GM12878 (cell line): ENCODE measurements around the gene CCDC159. TPM values are rescaled to one million over a fixed set of nuclear protein-coding genes. Genes with fewer than 3 reads are reported as not detected.
"Not testable (repeated sequence)": the region's sequence is repeated elsewhere in the genome, so short reads cannot be mapped to it uniquely, and the experiment has no call there.

Experiments used
- ATAC-seq: fragments of 200-7000 bp; cut with Tn5 transposase; 3 replicates; pipeline ENCODE4 v1.9.1; 2020; ENCODE audit warnings: mild to moderate bottlenecking, moderate library complexity
- BruUV-seq: library from RNA; stranded (reverse); fragments of 400-500 nt; replicated peaks from 2 replicates; lab custom pipeline; 2021; lab: Mats Ljungman, UMichigan
- CTCF ChIA-PET: fragments of 300-600 bp; sonication (Branson Sonifier 250); formaldehyde crosslinking; extraction: SDS; loops from one replicate; lab custom pipeline; 2021; ENCODE audit warnings: inconsistent platforms; lab: Yijun Ruan, JAX
- POLR2A ChIA-PET: fragments of 350-600 bp; formaldehyde crosslinking; extraction: SDS; loops from one replicate; lab custom pipeline; 2021; ENCODE audit warnings: inconsistent platforms; lab: Charles Lee
- RAD21 ChIA-PET: fragments of 300-600 bp; sonication (Branson Sonifier 250); formaldehyde crosslinking; loops from one replicate; lab custom pipeline; 2023; ENCODE audit warnings: antibody characterized with exemption; ENCODE audit not compliant: unreplicated experiment; lab: Charles Lee
- SMC1A ChIA-PET: fragments of 300-600 bp; sonication (Branson Sonifier 250); formaldehyde crosslinking; loops from one replicate; lab custom pipeline; 2023; ENCODE audit not compliant: unreplicated experiment, uncharacterized antibody; lab: Charles Lee
- DNase-seq: peaks from one replicate; pipeline ENCODE4 v3.0.0-alpha.2; 2011; ENCODE audit warnings: low read depth, low spot score
- FAIRE-seq: peaks from 3 replicates; lab custom pipeline; 2011; peaks lifted over from hg19 to GRCh38; lab: Jason Lieb, UNC
- H2AFZ ChIP-seq: 2 replicates; pipeline ENCODE4 v1.6.0; 2011; ENCODE audit warnings: low read depth, low read length, control low read depth; ENCODE audit not compliant: control insufficient read depth
- H3K27ac ChIP-seq: 2 replicates; pipeline ENCODE4 v1.5.1; 2011; ENCODE audit warnings: control low read depth; ENCODE audit not compliant: control insufficient read depth, insufficient read depth
- H3K27me3 ChIP-seq, 2 experiments: replicated peaks in 1 of 2; 2 replicates each; pipeline versions ENCODE4 v1.6.0 to v1.6.1; 2011; ENCODE audit warnings: low read length in 1 of 2; ENCODE audit not compliant: control insufficient read depth in 2 of 2, insufficient read depth in 2 of 2
- H3K36me3 ChIP-seq, 2 experiments: 2 replicates each; pipeline ENCODE4 v1.5.1; 2011; ENCODE audit warnings: low read length in 1 of 2; ENCODE audit not compliant: control insufficient read depth in 2 of 2, insufficient read depth in 2 of 2
- H3K4me1 ChIP-seq: 2 replicates; pipeline ENCODE4 v1.6.1; 2011; ENCODE audit warnings: mild to moderate bottlenecking, low read length, moderate library complexity, mixed read lengths; ENCODE audit not compliant: control insufficient read depth, insufficient read depth
- H3K4me2 ChIP-seq: 2 replicates; pipeline ENCODE4 v1.6.0; 2011; ENCODE audit warnings: control low read depth; ENCODE audit not compliant: control insufficient read depth, insufficient read depth
- H3K4me3 ChIP-seq: fragments of 200-600 bp; sonication (generic); 2 replicates; pipeline ENCODE4 v1.5.1; 2016
- H3K79me2 ChIP-seq: 2 replicates; pipeline ENCODE4 v1.6.0; 2011; ENCODE audit warnings: low read length; ENCODE audit not compliant: control insufficient read depth, insufficient read depth
- H3K9ac ChIP-seq: 2 replicates; pipeline ENCODE4 v1.8.0; 2011; ENCODE audit warnings: low read length, control low read depth, mixed read lengths; ENCODE audit not compliant: control insufficient read depth, insufficient read depth
- H3K9me3 ChIP-seq: replicated peaks from 3 replicates; pipeline ENCODE4 v1.5.1; 2011; ENCODE audit warnings: mild to moderate bottlenecking, low read length; ENCODE audit not compliant: control insufficient read depth, insufficient read depth
- H4K20me1 ChIP-seq: 2 replicates; pipeline ENCODE4 v1.6.0; 2011; ENCODE audit not compliant: control insufficient read depth, insufficient read depth
- CHD4 ChIP-seq: fragments of 200-600 bp; sonication (generic); IDR thresholded peaks from 2 replicates; pipeline ENCODE4 v1.6.1; 2016; ENCODE audit warnings: mild to moderate bottlenecking
- EED ChIP-seq: sonication (generic); IDR thresholded peaks from 2 replicates; pipeline ENCODE4 v1.6.1; 2016; ENCODE audit warnings: antibody characterized with exemption, low read depth
- IKZF1 ChIP-seq: fragments of 450-650 bp; conservative IDR thresholded peaks from 2 replicates; pipeline ENCODE4 v1.6.1; 2017; ENCODE audit warnings: antibody characterized with exemption, mild to moderate bottlenecking
- IKZF2 ChIP-seq, 2 experiments: fragments of 450-650 bp; IDR thresholded peaks; 2 replicates each; pipeline ENCODE4 v1.6.1; 2017; ENCODE audit warnings: mild to moderate bottlenecking in 2 of 2, moderate library complexity in 2 of 2
- NBN ChIP-seq: fragments of 450-650 bp; IDR thresholded peaks from 2 replicates; pipeline ENCODE4 v1.6.1; 2016
- RELB ChIP-seq: fragments of 450-650 bp; IDR thresholded peaks from 2 replicates; pipeline ENCODE4 v1.6.1; 2017; ENCODE audit warnings: low read depth, mild to moderate bottlenecking, moderate library complexity
- SPI1 ChIP-seq: IDR thresholded peaks from 2 replicates; pipeline ENCODE4 v1.6.1; 2011; ENCODE audit warnings: low read depth, mild to moderate bottlenecking, low read length, moderate library complexity, borderline replicate concordance; ENCODE audit not compliant: insufficient read depth
- WGBS: methylation state at CpG from one replicate; pipeline ENCODE4 v1.1.6; 2016; ENCODE audit warnings: low lambda C conversion rate; ENCODE audit not compliant: insufficient replicate concordance, insufficient coverage; ENCODE audit errors: missing lambda C conversion rate; 5-methylcytosine and 5-hydroxymethylcytosine counted together
- in situ Hi-C: fragments of 300-500 bp; cut with MboI; formaldehyde crosslinking; loops from 9 replicates; pipeline ENCODE4 v1.14.3; 2018; ENCODE audit warnings: mixed read lengths
- intact Hi-C: fragments of 100-400 bp; cut with micrococcal nuclease; formaldehyde crosslinking; loops from one replicate; pipeline ENCODE4 v1.14.2; 2022; ENCODE audit not compliant: unreplicated experiment
- polyA plus RNA-seq, 11 experiments: library from polyadenylated mRNA; depleted of rRNA in 4 of 11; unstranded in 6 of 11; stranded (reverse) in 5 of 11; fragments of >200 nt; fragmentation: Nextera tagmentation in 4 of 11; fragmentation: Illumina TruSeq in 1 of 11; extraction: Ambion mirVana in 4 of 11; extraction: Trizol in 1 of 11; gene quantifications; 1 replicate in 1 of 11; 2 replicates in 10 of 11; pipeline versions ENCODE4 v1.2.1 to v1.2.3, GENCODE V29; 2011 to 2016; ENCODE audit warnings: inconsistent platforms in 2 of 11, missing spikeins in 2 of 11, low read depth in 1 of 11
- total RNA-seq, 4 experiments: library from RNA; depleted of rRNA in 3 of 4; stranded (reverse); fragments of >200 nt in 3 of 4; fragmentation: Illumina TruSeq in 1 of 4; extraction: Trizol in 1 of 4; gene quantifications; 2 replicates each; pipeline versions ENCODE4 v1.2.1 to v1.2.3, GENCODE V29; 2013 to 2021

Gene CCDC159
- total and polyA plus RNA-seq, 10 of the 15 experiments (the other 5 are each of a cell fraction or from before 2014, with no cell fraction given) = 0.61 to 14.7 (median 10.1) TPM

DNA sequence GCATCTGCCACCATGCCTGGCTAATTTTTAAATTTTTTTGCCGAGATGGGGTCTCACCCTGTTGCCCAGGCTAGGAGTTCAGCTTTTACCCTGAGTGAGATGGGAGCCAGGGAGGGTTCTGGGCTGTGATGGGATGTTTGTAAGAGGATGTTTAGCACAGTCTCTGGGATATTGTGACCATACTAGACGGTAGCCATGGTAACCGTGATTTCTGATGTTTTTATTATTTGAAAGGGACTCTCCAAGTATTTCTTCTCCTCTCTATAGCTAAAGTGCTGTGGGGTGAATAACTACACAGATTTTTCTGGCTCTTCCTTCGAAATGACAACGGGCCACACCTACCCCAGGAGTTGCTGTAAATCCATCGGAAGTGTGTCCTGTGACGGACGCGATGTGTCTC lies 40.0 kb upstream of the CCDC159 start:
- Histone ChIP-seq H3K9ac (no peak overlapping the region), H3K79me2 (no peaks in the 10 kb centered on the region), H2AFZ (no peak overlapping the region), H3K4me2 (no peak overlapping the region), H3K27ac (no peak overlapping the region), H3K27me3 (no peaks in the 10 kb centered on the region), H3K9me3 (no peaks in the 10 kb centered on the region), H4K20me1 (no peaks in the 10 kb centered on the region), H3K36me3 (no peaks in the 10 kb centered on the region), H3K4me3 (no peak overlapping the region)
- DNase-seq = no peak
- ChIA-PET CTCF (interaction anchor here (1.3 kb wide), 1 partner anchor 71 kb away, joined by 4 read pairs; no protein-coding TSS in a partner anchor), POLR2A (no interaction called here), SMC1A (no interaction called here)
- in situ Hi-C loops (no loop called here), intact Hi-C loops (no loop called here)
- WGBS = 60% methylated on average over 9 of the region's 9 CpGs
- ATAC-seq = no peak
- no TSS peak for BruUV-seq
- FAIRE-seq = no peak
- TF ChIP-seq EED (no peak), RELB (no peak)
- TF ChIP-seq, all 136 proteins: peak for 0
- RAD21 ChIA-PET = interaction anchor here (0.9 kb wide), 1 partner anchor 27 kb away, joined by 3 read pairs; no protein-coding TSS in a partner anchor
- no peaks in the 10 kb centered on the region for H3K4me1 ChIP-seq

GRCh38 chr19:11320278-11320995 lies 25.9 kb upstream of the CCDC159 start:
- H3K79me2 ChIP-seq, H3K27me3 ChIP-seq, H3K4me2 ChIP-seq, ATAC-seq, H3K9ac ChIP-seq, H3K4me3 ChIP-seq, FAIRE-seq, BruUV-seq, H4K20me1 ChIP-seq, DNase-seq, in situ Hi-C loops, H3K36me3 ChIP-seq, H3K9me3 ChIP-seq, H2AFZ ChIP-seq, intact Hi-C loops: not testable (repeated sequence)
- RAD21 ChIA-PET = interaction anchor here (0.6 kb wide), 1 partner anchor 1612 kb away, joined by 3 read pairs; no protein-coding TSS in a partner anchor
- CTCF ChIA-PET = interaction anchor here (0.5 to 1.0 kb wide), 3 partner anchors 31 to 199 kb away, joined by 4 read pairs; no protein-coding TSS in a partner anchor
- SMC1A ChIA-PET = interaction anchor here (0.6 to 1.5 kb wide), 4 partner anchors 26 to 131 kb away, joined by 3 to 6 read pairs (median 4); partner anchors contain the start of genes CCDC159 and TMEM205
- WGBS = 53% methylated on average over 8 of the region's 9 CpGs
- TF ChIP-seq IKZF2 (IDR thresholded peaks at IDR 0.05) (peak in 1 of 2 experiments; percentile 26; a peak in 1 of 4 replicates), NBN (0 out of 2 replicates have a peak, but pooled peaks have one; percentile 47), CHD4 (0 out of 2 replicates have a peak, but pooled peaks have one; percentile 29), IKZF1 (0 out of 2 replicates have a peak, but pooled peaks have one; percentile 17), SPI1 (peak; percentile 37; the same call in 1 of the 2 replicates)
- H3K27ac ChIP-seq = peak overlapping the region; percentile 16; the same call in 1 of the 2 replicates
- H3K4me1 ChIP-seq = peaks cover 67% of the 10 kb centered on the region
- POLR2A ChIA-PET = interaction anchor here (0.7 to 2.9 kb wide), 4 partner anchors 8 to 448 kb away, joined by 3 to 14 read pairs (median 4); no protein-coding TSS in a partner anchor
